ENCODE results near the gene C20orf96.
A peak's percentile ranks its signal among the peaks of the same experiment; 100 is the strongest.
"Not testable (repeated sequence)": the region's sequence is repeated elsewhere in the genome, so short reads cannot be mapped to it uniquely, and the experiment has no call there.

Gene C20orf96, protein sequence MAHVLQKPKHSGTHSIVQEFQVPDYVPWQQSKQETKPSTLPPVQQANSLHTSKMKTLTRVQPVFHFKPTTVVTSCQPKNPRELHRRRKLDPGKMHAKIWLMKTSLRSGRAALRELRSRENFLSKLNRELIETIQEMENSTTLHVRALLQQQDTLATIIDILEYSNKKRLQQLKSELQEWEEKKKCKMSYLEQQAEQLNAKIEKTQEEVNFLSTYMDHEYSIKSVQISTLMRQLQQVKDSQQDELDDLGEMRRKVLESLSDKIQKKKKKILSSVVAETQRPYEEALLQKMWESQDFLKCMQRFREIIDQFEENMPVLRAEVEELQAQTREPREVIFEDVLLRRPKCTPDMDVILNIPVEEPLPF

GRCh38 chr20:290084-290831 is at the start of gene C20orf96:
Gene C20orf96, minus strand, starts transcription at chr20:290750. Its CDS starts 140 bp downstream, at chr20:290610.
- DNase-seq (ENCODE audit: low spot score), result peak; percentile 90

- DNase-seq (ENCODE audit: low spot score), result not testable (repeated sequence)
Measured at GRCh38 chr20:336040-336439, 45.5 kb upstream of the C20orf96 start.

DNA sequence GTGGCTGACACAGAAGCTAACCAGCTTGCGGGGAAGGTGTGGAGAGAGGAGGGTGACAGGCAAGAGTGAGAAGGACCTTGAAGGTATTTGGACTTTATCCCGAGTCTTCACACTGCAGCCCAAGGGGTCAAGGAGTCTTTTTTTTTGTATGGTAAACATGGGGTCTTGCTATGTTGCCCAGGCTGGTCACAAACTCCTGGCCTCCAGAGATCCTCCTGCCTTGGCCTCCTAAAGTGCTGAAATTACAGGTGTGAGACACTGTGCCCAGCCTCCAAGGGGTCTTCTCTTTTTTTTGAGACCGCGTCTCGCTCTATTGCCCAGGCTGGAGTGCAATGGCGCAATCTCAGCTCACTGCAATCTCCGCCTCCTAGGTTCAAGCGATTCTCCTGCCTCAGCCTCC is 44.0 kb upstream of the C20orf96 start:
- DNase-seq (ENCODE audit: low spot score), result no peak

DNA sequence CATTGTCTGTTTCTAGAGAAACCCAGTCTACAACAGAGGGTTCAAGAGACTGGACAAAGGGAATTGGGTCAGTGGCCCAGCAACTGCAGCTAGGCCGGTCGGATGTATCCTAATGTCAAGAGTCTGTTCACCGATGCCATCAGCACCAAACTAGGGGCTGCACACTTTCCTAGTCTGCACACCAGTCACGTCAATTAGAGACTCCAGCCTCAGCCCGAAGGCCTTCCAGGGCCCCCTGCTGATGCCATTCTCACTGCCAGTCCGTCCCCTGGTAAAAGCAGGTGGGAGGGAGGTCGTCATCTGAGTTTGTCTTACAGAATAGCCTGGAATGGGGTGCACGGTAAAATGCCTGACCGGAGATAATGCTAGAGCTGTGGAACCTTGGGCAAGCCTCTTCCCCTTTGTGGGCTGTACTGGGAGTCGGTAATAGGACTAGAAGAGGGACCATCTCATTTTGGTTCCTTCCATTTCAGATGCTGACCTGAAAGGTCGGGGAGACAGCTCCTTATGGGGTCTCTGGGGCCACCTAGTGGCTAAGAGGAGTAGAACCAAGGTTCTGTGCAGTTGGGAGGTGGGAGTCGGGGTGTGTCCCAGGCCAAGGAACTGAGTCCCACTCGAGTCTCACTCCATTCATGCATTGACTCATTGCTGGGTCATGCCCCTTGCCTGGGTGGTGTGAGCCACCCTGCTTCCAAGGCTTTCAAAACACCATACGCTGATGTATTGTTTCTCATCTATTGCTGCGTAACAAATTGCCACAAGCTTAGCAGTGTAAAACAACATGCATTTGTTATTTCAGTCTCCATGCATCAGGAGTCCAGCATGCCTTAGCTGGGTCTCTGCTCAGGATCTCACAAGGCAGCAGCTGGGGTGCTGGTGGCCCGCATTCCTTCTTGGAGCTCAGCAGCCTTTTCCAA is 39.9 kb upstream of the C20orf96 start:
- peak; percentile 68 for DNase-seq (ENCODE audit: low spot score)

DNA sequence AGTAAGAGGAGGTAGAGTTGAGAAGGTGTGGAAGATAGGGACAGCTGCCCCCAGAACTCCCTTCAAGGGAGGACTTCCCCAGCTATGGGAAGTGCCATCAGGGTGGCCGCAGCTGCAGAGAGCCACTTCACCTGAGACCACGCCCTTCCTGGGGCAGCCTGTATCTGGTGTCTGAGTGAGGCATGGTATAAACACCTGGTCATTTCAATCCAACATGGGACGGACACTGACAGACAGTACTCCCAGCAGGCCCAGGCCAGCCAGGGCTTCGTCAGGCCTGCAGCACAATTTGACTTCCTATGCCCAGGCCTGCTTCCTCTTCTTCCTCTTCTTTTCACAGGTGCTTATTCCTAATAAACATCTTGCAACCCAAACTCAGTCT is 39.3 kb upstream of the C20orf96 start:
- DNase-seq (ENCODE audit: low spot score), result no peak

- DNase-seq (ENCODE audit: low spot score), result no peak
Measured at GRCh38 chr20:328975-329695, 38.6 kb upstream of the C20orf96 start.

DNA sequence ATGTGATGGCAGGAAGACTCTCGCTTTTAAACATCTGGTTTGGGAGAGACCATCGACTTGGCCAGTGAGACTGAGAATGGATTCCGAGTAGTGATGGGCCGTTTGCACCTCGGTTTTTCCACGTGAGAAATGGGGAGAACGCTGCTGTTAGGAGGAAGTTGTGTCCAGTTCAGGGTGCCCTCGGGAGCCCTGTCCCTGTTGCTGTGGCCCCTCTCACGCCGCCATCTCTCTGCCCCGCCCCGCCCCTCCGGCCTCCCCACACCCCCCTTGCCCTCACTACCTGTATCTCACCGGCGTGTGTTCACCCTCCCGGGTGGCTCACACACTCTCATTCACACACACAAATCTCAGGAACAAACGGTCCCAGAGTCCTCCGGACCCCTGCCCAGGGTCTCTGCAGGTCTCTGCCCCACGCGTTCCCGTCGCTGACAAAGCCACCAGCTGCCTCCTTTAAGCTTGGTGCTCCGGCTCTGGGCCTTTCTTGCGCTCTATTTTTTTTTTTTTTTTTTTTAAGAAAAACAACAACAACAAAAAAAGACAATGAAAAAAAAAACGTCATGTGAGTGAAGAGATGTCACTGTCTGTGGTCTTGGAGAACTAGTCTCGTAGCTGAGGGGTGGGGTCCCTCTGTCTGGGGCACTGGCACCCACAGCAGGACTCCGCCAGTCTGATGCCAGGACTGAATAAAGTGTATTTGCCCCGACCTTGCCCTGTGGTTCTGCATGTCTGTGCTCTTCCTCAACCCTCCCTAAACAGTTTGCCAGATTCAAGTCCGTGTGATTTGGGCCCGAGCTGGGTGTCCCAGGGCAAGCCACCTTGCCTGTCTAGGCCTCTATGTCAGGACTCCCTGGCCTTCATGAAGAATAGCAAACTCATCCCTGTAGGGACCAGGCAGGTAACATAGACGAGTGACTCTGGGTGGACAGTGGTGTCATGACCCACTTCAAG is 37.8 kb upstream of the C20orf96 start:
- DNase-seq (ENCODE audit: low spot score), result no peak

DNA sequence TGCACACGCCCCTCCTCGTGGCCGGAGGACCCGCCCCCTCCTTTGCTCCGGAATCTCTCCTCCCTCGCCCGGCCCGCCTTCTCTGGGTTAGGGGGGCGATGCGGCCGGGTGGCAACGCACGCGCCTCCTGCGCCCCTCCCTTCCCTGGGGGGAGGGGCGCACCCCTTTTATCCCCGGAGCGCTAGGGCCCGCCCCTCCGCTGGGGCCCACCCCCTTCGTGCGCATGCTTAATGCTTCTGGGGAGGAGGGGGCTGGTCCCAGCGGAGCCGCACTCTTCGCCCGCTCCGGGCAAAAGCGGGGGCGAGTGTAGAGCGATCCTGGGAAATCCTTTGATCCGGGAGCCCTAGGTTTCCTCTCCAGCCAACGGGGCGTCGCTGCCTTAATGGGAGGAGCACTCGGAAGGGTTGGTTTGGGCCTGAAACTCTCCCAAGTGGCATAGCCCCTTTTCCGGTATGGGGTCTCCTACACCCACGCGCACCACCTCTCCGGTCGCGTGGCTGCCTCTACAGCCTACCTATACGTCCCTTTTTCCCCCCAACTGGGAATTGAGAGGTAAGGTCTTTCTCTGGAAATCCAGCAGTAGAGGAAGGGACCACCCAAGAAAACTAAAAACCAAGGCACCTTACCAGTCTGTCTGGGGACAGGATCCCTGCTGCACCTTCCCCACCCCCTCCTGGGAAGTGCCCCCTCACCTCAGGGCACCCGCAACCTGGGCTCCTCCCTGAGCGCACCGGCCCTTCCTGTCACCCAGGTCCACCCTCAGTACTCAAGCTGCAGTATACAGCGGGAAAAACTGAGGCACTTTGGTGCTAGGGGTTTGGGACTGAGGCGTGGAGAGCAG is 36.9 kb upstream of the C20orf96 start:
- DNase-seq (ENCODE audit: low spot score), result peak; percentile 86

DNA sequence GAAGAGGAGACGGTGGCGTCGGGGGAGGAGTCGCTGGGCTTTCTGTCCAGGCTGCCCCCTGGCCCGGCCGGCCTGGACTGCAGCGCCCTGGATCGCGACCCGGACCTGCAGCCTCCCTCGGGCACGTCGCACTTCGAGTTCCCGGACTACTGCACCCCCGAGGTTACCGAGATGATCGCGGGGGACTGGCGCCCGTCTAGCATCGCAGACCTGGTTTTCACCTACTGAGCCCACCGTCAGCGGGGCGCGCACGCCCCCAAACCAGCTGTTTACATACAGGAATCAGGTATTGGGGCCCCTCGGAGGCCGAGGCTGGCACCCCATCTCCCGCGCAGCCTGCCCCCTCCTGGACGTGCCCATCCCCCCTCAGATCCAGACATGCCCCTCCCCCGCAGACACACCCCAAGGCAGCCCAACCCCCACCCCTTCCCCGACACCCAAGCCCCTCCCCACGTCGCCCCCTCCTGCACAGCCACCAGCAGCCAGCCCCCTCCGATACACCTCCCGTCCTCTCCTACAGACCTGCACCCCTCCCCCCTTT is 36.2 kb upstream of the C20orf96 start:
- peak; percentile 37 for DNase-seq (ENCODE audit: low spot score)

GRCh38 chr20:325889-326644 is 35.5 kb upstream of the C20orf96 start:
- DNase-seq (ENCODE audit: low spot score), result peak; percentile 70

GRCh38 chr20:325045-325888 is 34.7 kb upstream of the C20orf96 start, which contains the start of gene SOX12:
Gene SOX12, plus strand, starts transcription at chr20:325552. Its CDS starts 373 bp downstream, at chr20:325925.
- DNase-seq (ENCODE audit: low spot score), result peak; percentile 94

- peak; percentile 75 for DNase-seq (ENCODE audit: low spot score)
Measured at GRCh38 chr20:324177-325044, 33.9 kb upstream of the C20orf96 start.

GRCh38 chr20:316316-317068 is 25.9 kb upstream of the C20orf96 start:
- DNase-seq (ENCODE audit: low spot score), result no peak

DNA sequence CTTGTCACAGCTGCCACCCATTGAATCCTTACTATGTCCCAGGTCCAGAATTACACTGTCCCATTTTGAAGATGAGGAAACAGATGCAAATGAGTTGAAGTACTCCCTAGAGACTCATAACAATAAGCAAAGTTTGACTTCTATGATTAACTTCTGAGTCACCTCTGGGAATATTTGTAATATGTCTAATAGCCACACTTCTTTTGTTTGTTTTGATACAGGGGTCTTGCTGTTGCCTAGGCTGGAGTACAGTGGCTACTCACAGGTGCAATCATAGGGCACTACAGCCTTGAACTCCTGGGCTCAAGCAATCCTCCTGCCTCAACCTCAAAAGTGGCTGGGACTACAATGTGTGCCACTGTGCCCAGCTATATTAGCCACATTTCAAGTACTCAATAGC is 23.4 kb upstream of the C20orf96 start:
- DNase-seq (ENCODE audit: low spot score), result no peak

DNA sequence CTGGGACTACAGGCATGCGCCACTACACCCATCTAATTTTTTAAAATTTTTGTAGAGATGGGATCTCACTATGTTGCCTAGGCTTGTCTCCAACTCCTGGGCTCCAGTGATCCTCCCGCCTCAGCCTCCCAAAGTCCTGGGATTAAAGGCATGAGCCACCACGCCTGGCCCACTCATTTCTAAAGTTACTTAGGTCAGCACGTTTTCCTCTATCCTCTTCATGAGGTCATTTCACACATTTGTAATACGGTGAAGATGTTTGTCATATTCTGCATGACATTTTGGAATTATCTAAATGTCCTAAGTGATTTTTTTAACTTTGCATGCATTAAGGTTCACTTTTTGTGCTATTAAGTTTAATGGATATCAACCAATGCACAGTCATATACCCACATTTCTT is 22.9 kb upstream of the C20orf96 start:
- DNase-seq (ENCODE audit: low spot score), result no peak

DNA sequence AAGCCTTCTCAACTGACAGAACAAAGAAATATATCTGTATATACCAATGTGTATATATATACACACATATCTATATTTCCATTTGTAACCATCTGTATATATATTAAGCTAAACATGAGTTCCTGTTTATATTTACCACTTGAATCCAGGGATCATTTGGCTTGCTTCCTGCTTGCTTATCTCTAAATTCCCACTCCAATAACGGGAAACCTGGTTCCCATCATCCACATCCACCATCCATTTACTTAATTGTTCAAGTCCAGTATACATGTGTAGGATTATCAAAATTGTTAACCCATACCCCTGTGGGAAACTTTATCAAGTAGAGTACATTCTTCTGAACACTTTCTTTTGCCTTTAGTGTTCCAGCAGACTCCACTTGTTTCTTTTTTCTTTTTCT is 22.3 kb upstream of the C20orf96 start:
- no peak for DNase-seq (ENCODE audit: low spot score)

Measured in globus pallidus (tissue), 1 donor.